MCF 10A (cell line): Measurements from ENCODE around the gene LRIT1. TPM values are rescaled to one million over a fixed set of nuclear protein-coding genes. Genes with fewer than 3 reads are reported as not detected.

Experiments used
- BruUV-seq: library from RNA; stranded (reverse); fragments of 400-500 nt; replicated peaks from 2 replicates; lab custom pipeline; 2021; lab: Mats Ljungman, UMichigan
- CTCF ChIA-PET: fragments of 300-600 bp; sonication (Branson Sonifier 250); formaldehyde crosslinking; extraction: SDS; loops from one replicate; lab custom pipeline; 2021; ENCODE audit warnings: antibody characterized with exemption, inconsistent platforms; lab: Yijun Ruan, JAX
- POLR2A ChIA-PET: fragments of 300-600, 350-650 bp; sonication (Branson Sonifier 250); formaldehyde crosslinking; extraction: SDS; loops from one replicate; lab custom pipeline; 2020; ENCODE audit warnings: antibody characterized with exemption, inconsistent platforms; lab: Yijun Ruan, JAX
- DNase-seq: peaks from one replicate; pipeline ENCODE4 v3.0.0-alpha.2; 2018; ENCODE audit not compliant: unreplicated experiment
- H3K27ac Mint-ChIP-seq: one replicate; pipeline ENCODE4 v1.8.0; 2022; ENCODE audit warnings: mild to moderate bottlenecking, low read depth, mixed read lengths; ENCODE audit not compliant: unreplicated experiment
- H3K27me3 Mint-ChIP-seq: one replicate; pipeline ENCODE4 v1.8.0; 2022; ENCODE audit warnings: mixed read lengths; ENCODE audit not compliant: insufficient read depth, unreplicated experiment
- H3K36me3 Mint-ChIP-seq: one replicate; pipeline ENCODE4 v1.8.0; 2022; ENCODE audit warnings: mild to moderate bottlenecking, moderate library complexity, mixed read lengths; ENCODE audit not compliant: insufficient read depth, unreplicated experiment
- H3K4me1 Mint-ChIP-seq: one replicate; pipeline ENCODE4 v1.8.0; 2022; ENCODE audit warnings: mixed read lengths; ENCODE audit not compliant: insufficient read depth, unreplicated experiment
- H3K4me3 Mint-ChIP-seq: one replicate; pipeline ENCODE4 v1.8.0; 2022; ENCODE audit warnings: mild to moderate bottlenecking, moderate library complexity, mixed read lengths; ENCODE audit not compliant: unreplicated experiment
- H3K9me3 Mint-ChIP-seq: one replicate; pipeline ENCODE4 v1.8.0; 2022; ENCODE audit warnings: mixed read lengths; ENCODE audit not compliant: unreplicated experiment
- intact Hi-C: fragments of 100-400 bp; cut with micrococcal nuclease; formaldehyde crosslinking; loops from 2 replicates; pipeline ENCODE4 v1.14.1; 2022
- total RNA-seq: library from RNA; stranded (reverse); gene quantifications from 2 replicates; pipeline ENCODE4 v1.2.3, GENCODE V29; 2022
- TF ChIP-seq, protein P1 (sequence below): fragments of 200-600 bp; IDR thresholded peaks from one replicate; pipeline ENCODE4 v1.8.0; 2022; ENCODE audit warnings: antibody characterized with exemption, mild to moderate bottlenecking; ENCODE audit not compliant: unreplicated experiment

The LRIT1 gene
- total RNA-seq, 1 experiment from 2014 or later = not detected

DNA sequence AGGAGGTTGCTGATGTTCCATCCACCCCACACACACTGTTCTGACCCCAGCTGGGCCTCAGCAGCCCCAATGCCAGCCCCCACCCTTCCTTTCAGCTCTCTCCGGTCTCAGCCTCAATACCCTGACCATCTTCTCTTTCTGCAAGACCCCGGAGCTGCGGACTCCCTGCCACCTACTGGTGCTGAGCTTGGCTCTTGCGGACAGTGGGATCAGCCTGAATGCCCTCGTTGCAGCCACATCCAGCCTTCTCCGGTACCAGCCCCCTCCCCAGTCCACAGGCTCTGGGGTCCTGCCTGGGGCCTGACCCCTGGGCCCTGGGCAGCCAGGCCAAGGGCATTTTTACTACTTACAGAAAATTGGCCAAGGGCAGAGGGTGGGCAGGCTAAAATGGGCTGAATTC lies 6.2 kb upstream of the LRIT1 start:
- no peaks in the 10 kb centered on the region for H3K4me1 Mint-ChIP-seq
- TF ChIP-seq, protein P1, sequence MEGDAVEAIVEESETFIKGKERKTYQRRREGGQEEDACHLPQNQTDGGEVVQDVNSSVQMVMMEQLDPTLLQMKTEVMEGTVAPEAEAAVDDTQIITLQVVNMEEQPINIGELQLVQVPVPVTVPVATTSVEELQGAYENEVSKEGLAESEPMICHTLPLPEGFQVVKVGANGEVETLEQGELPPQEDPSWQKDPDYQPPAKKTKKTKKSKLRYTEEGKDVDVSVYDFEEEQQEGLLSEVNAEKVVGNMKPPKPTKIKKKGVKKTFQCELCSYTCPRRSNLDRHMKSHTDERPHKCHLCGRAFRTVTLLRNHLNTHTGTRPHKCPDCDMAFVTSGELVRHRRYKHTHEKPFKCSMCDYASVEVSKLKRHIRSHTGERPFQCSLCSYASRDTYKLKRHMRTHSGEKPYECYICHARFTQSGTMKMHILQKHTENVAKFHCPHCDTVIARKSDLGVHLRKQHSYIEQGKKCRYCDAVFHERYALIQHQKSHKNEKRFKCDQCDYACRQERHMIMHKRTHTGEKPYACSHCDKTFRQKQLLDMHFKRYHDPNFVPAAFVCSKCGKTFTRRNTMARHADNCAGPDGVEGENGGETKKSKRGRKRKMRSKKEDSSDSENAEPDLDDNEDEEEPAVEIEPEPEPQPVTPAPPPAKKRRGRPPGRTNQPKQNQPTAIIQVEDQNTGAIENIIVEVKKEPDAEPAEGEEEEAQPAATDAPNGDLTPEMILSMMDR = no peak
- BruUV-seq = no TSS peak
- no peak overlapping the region for H3K4me3 Mint-ChIP-seq
- H3K27me3 Mint-ChIP-seq = no peaks in the 10 kb centered on the region
- H3K27ac Mint-ChIP-seq = no peak overlapping the region
- no peaks in the 10 kb centered on the region for H3K9me3 Mint-ChIP-seq
- no peak for DNase-seq
- POLR2A ChIA-PET = no interaction called here
- H3K36me3 Mint-ChIP-seq = no peaks in the 10 kb centered on the region
- intact Hi-C loops = no loop called here
- CTCF ChIA-PET = interaction anchor here (0.5 to 0.9 kb wide), 2 partner anchors 10 to 486 kb away, joined by 3 to 4 read pairs; no protein-coding TSS in a partner anchor

DNA sequence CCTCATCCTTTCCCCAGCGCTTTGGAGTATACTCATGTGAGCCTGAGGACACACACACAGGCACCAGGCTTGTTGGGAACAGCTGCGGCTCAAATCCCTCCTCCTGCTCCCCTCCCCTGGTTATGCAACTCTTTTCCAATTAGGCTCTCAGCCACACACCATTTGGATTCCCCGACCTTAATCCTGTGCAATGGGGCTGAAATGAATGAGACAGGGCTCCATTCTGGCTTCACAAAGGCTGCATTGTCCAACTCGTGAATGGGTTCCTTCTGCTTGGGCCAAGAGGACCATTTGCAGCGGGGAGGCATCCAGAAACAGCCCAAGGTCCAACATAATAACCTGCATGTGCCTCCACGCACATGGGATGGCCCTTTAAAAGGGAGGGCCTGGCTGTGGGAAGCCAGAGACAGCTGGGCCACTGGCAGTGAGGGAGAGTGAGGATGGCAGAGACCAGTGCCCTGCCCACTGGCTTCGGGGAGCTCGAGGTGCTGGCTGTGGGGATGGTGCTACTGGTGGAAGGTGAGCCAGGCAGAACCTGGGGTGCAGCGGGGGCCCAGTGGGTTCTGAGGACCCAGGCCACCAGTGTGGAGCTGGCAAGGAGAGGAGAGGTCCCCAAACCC lies 3.4 kb upstream of the LRIT1 start, which contains the start of gene RGR:
Gene RGR (plus strand): TSS at position 403 of the 620 bp plus-strand sequence. CDS start 38 bp downstream, at position 441.
- BruUV-seq = no TSS peak
- DNase-seq = no peak
- H3K27me3 Mint-ChIP-seq = peaks cover 7% of the 10 kb centered on the region
- POLR2A ChIA-PET = interaction anchor here (0.8 kb wide), 1 partner anchor 14 kb away, joined by 3 read pairs; no protein-coding TSS in a partner anchor
- no peak within 1 kb of the TSS for H3K4me3 Mint-ChIP-seq
- intact Hi-C loops = no loop called here
- H3K4me1 Mint-ChIP-seq = no peaks in the 10 kb centered on the region
- CTCF ChIA-PET = interaction anchor here (0.5 to 1.2 kb wide), 2 partner anchors 39 to 1309 kb away, joined by 3 to 5 read pairs; no protein-coding TSS in a partner anchor
- TF ChIP-seq, protein P1 = no peak
- no peaks in the 10 kb centered on the region for H3K36me3 Mint-ChIP-seq
- no peak within 1 kb of the TSS for H3K27ac Mint-ChIP-seq
- no peaks in the 10 kb centered on the region for H3K9me3 Mint-ChIP-seq

- Mint-ChIP-seq H3K4me3 (no peak overlapping the region), H3K9me3 (no peaks in the 10 kb centered on the region), H3K27ac (no peak overlapping the region), H3K36me3 (no peaks in the 10 kb centered on the region), H3K4me1 (no peaks in the 10 kb centered on the region), H3K27me3 (peaks cover 17% of the 10 kb centered on the region)
- CTCF ChIA-PET = interaction anchor here (0.6 to 2.4 kb wide), 5 partner anchors 10 to 290 kb away, joined by 3 to 10 read pairs (median 3); no protein-coding TSS in a partner anchor
- TF ChIP-seq, protein P1 = no peak
- POLR2A ChIA-PET = no interaction called here
- no peak for DNase-seq
- intact Hi-C loops = no loop called here
- BruUV-seq = no TSS peak
Observed at GRCh38 chr10:84243759-84244158, 2.4 kb upstream of the LRIT1 start.

GRCh38 chr10:84238909-84239308 lies 2.4 kb downstream of the LRIT1 start:
- CTCF ChIA-PET = no interaction called here
- Mint-ChIP-seq H3K9me3 (no peaks in the 10 kb centered on the region), H3K4me3 (no peak overlapping the region), H3K27me3 (peaks cover 17% of the 10 kb centered on the region), H3K4me1 (no peaks in the 10 kb centered on the region), H3K36me3 (no peaks in the 10 kb centered on the region), H3K27ac (no peak overlapping the region)
- DNase-seq = no peak
- POLR2A ChIA-PET = interaction anchor here (0.7 kb wide), 1 partner anchor 833 kb away, joined by 4 read pairs; no protein-coding TSS in a partner anchor
- TF ChIP-seq, protein P1 = no peak
- no TSS peak for BruUV-seq
- intact Hi-C loops = no loop called here
